ENCODE results near the gene RILPL1. TPM values are rescaled to one million over a fixed set of nuclear protein-coding genes. Genes with fewer than 3 reads are reported as not detected.
"Not testable (repeated sequence)": the region's sequence is repeated elsewhere in the genome, so short reads cannot be mapped to it uniquely, and the experiment has no call there.

Gene RILPL1
- total RNA-seq, 2 donors from 2014 or later: 2.1 to 2.6 TPM

GRCh38 chr12:123478762-123479161, 54.8 kb downstream of the RILPL1 start:
- DNase-seq (ENCODE audit: low spot score) (no peak), ATAC-seq (no peak)
- H3K27ac Mint-ChIP-seq: no peak overlapping the region
- H3K36me3 Mint-ChIP-seq: no peaks in the 10 kb centered on the region
- peaks cover 0 to 5% of the 10 kb centered on the region in 2 donors for H3K4me1 Mint-ChIP-seq (ENCODE audit: low read depth in 2 of 2)
- H3K4me3 Mint-ChIP-seq: no peak overlapping the region
- H3K27me3 Mint-ChIP-seq: no peaks in the 10 kb centered on the region
- no peaks in the 10 kb centered on the region for H3K9me3 Mint-ChIP-seq

- Mint-ChIP-seq H3K27me3 (no peaks in the 10 kb centered on the region), H3K4me3 (no peak overlapping the region), H3K36me3 (no peaks in the 10 kb centered on the region), H3K9me3 (no peaks in the 10 kb centered on the region), H3K4me1 (ENCODE audit: low read depth in 2 of 2) (peaks cover 0 to 2% of the 10 kb centered on the region in 2 donors), H3K27ac (no peak overlapping the region)
- no peak for DNase-seq (ENCODE audit: low spot score)
- ATAC-seq: no peak
Measured at GRCh38 chr12:123478069-123478468, 55.5 kb downstream of the RILPL1 start.

GRCh38 chr12:123475246-123475703, 58.2 kb downstream of the RILPL1 start:
- peaks cover 0 to 2% of the 10 kb centered on the region in 2 donors for H3K4me1 Mint-ChIP-seq (ENCODE audit: low read depth in 2 of 2)
- no peaks in the 10 kb centered on the region for H3K9me3 Mint-ChIP-seq
- H3K36me3 Mint-ChIP-seq: no peaks in the 10 kb centered on the region
- peak overlapping the region in 1 of 2 donors; percentile 32 for H3K27ac Mint-ChIP-seq
- H3K27me3 Mint-ChIP-seq: no peaks in the 10 kb centered on the region
- no peak overlapping the region for H3K4me3 Mint-ChIP-seq
- ATAC-seq (no peak), DNase-seq (ENCODE audit: low spot score) (no peak)

DNA sequence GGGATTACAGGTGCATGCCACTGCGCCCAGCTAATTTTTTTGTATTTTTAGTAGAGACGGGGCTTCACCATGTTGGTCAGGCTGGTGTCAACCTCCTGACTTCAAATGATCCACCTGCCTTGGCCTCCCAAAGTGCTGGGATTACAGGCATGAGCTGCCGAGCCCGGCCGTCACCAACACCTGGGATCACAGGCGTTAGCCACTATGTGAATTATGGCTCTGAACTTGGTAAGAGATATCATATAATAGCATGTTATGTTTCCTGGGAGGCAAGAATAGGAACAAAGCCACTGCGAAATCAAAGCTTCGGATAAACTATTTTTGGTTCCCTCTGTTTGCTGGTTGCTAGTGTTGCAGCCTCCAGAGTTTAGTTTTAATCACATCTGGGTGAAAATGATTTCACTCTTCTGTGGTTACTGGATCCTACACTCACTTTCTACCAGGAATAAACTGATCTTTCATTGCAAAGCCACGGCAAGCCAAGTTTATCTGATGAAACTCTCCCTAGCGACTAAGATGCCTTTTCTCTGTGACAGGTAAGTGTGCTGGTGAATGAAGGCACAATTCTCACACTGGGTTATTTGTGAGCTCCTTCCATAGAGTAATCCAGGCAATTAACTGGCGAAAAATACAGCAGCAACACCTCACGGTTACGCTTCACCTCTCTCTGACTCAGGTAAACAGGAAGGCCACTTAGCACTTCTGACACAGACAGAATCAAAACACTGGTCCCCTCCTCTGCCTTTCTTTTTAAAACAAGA, 58.9 kb downstream of the RILPL1 start:
- Mint-ChIP-seq H3K27ac (peak overlapping the region in 1 of 2 donors; percentile 32), H3K9me3 (no peaks in the 10 kb centered on the region), H3K4me3 (no peak overlapping the region), H3K27me3 (no peaks in the 10 kb centered on the region), H3K4me1 (ENCODE audit: low read depth in 2 of 2) (peaks cover 0 to 2% of the 10 kb centered on the region in 2 donors), H3K36me3 (no peaks in the 10 kb centered on the region)
- DNase-seq (ENCODE audit: low spot score): no peak
- ATAC-seq: no peak

DNA sequence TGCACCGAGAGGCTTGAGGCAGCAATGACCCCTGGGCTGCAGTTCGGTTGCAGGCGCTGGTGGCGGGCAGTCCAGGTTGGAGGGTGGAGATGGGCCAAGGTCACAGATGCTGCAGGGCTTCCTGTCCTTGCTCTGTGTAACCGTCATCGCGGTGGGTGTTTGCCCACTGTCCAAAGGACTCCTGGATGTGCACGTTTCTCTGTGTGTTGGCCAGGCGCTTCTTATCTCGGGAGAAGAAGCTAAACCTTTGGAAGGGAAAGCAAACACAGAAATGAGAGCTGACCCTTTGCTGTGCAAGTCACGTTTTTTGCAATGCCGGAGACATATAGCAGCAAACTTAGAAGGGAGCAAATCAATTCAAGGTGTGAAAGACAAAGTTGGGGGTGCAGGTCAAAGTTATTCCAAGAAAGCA, 61.1 kb downstream of the RILPL1 start:
- Mint-ChIP-seq H3K27ac (no peak overlapping the region), H3K36me3 (no peaks in the 10 kb centered on the region), H3K4me3 (no peak overlapping the region), H3K4me1 (ENCODE audit: low read depth in 2 of 2) (peaks cover 0 to 2% of the 10 kb centered on the region in 2 donors), H3K9me3 (no peaks in the 10 kb centered on the region), H3K27me3 (no peaks in the 10 kb centered on the region)
- ATAC-seq (no peak), DNase-seq (ENCODE audit: low spot score) (no peak)

- no peak for ATAC-seq
- H3K27ac Mint-ChIP-seq: no peak overlapping the region
- no peaks in the 10 kb centered on the region for H3K27me3 Mint-ChIP-seq
- no peaks in the 10 kb centered on the region for H3K4me1 Mint-ChIP-seq (ENCODE audit: low read depth in 2 of 2)
- no peak overlapping the region for H3K4me3 Mint-ChIP-seq
- H3K36me3 Mint-ChIP-seq: no peaks in the 10 kb centered on the region
- no peaks in the 10 kb centered on the region for H3K9me3 Mint-ChIP-seq
- no peak for DNase-seq (ENCODE audit: low spot score)
Measured at GRCh38 chr12:123471374-123472068, 62.0 kb downstream of the RILPL1 start.

- Mint-ChIP-seq H3K4me1 (ENCODE audit: low read depth in 2 of 2) (peaks cover 0 to 13% of the 10 kb centered on the region in 2 donors), H3K4me3 (no peak overlapping the region), H3K9me3 (no peaks in the 10 kb centered on the region), H3K36me3 (peaks cover 8% of the 10 kb centered on the region), H3K27me3 (no peaks in the 10 kb centered on the region), H3K27ac (no peak overlapping the region)
- no peak for DNase-seq (ENCODE audit: low spot score)
- ATAC-seq: no peak
Measured at GRCh38 chr12:123469978-123470377, 63.5 kb downstream of the RILPL1 start.

DNA sequence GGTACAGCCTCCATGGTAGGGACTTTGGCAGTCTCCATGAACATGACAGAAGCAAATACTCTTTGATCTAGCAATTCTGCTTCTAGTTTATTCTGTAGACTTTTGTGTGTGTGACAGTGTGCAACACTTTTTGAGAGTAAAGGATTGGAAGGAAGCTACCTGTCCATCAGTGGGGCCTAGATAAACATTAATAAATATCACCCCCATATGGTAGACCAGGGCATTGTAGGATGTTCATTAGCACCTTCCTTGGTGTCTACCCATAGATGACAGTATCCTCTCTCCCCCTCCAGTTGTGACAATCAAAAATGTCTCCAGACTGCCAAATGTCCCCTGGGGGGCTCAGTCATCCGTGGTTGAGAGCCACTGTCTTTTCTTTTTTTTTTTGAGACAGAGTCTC, 64.7 kb downstream of the RILPL1 start:
- Mint-ChIP-seq H3K27me3 (no peaks in the 10 kb centered on the region), H3K4me1 (ENCODE audit: low read depth in 2 of 2) (peaks cover 0 to 15% of the 10 kb centered on the region in 2 donors), H3K9me3 (no peaks in the 10 kb centered on the region), H3K36me3 (peaks cover 8% of the 10 kb centered on the region), H3K27ac (no peak overlapping the region), H3K4me3 (no peak overlapping the region)
- DNase-seq (ENCODE audit: low spot score) (no peak), ATAC-seq (no peak)

DNA sequence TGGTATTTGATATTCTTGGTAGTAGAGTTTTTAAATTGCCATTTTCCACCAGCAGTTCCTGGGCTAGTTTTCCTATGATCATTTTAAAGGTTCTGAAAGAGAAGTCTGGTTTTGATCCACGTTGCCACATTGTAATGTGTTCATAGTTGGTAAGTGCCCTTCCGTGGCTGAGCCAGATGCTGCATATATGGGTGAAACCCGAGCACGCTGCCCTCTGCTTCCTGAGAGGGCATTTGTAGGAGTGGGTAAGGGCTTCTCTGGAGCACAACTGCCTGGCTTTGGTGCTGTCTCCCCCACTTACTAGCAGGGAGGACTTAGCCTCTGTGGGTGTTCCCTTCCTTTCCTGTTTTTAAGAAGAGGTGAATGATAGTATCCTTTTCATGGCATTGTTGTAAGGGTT, 68.4 kb downstream of the RILPL1 start:
- H3K4me1 Mint-ChIP-seq (ENCODE audit: low read depth in 2 of 2): peaks cover 8 to 22% of the 10 kb centered on the region in 2 donors
- H3K27me3 Mint-ChIP-seq: no peaks in the 10 kb centered on the region
- no peak overlapping the region for H3K4me3 Mint-ChIP-seq
- DNase-seq (ENCODE audit: low spot score) (no peak), ATAC-seq (no peak)
- H3K36me3 Mint-ChIP-seq: peaks cover 13% of the 10 kb centered on the region
- H3K27ac Mint-ChIP-seq: no peak overlapping the region
- no peaks in the 10 kb centered on the region for H3K9me3 Mint-ChIP-seq

DNA sequence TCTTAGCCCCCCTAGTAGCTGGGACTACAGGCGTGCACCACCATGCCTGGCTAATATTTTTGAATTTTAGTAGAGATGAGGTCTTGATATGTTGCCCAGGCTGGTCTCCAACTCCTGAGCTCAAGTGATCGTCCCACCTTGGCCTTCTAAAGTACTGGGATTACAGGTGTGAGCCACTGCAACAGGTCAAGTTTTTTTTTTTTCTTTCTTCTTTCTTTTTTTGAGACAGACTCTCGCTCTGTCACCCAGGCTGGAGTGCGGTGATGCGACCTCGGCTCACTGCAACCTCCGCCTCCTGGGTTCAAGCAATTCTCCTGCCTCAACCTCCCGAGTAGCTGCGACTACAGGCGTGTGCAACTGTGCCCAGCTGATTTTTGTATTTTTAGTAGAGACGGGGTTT, 70.3 kb downstream of the RILPL1 start:
- not testable (repeated sequence) for H3K27me3 Mint-ChIP-seq; H3K27ac Mint-ChIP-seq; H3K4me3 Mint-ChIP-seq; ATAC-seq; DNase-seq (ENCODE audit: low spot score); H3K9me3 Mint-ChIP-seq
- peaks cover 16 to 28% of the 10 kb centered on the region in 2 donors for H3K4me1 Mint-ChIP-seq (ENCODE audit: low read depth in 2 of 2)
- H3K36me3 Mint-ChIP-seq: peaks cover 13% of the 10 kb centered on the region

GRCh38 chr12:123457980-123458779, 75.3 kb downstream of the RILPL1 start, which contains the start of gene SNRNP35:
SNRNP35 (plus strand) TSS chr12:123458139; CDS start chr12:123465541, 7,402 bp downstream.
- Mint-ChIP-seq H3K4me3 (peak within 1 kb of the TSS; percentile 97), H3K27ac (peak within 1 kb of the TSS; percentile 97 to 100), H3K27me3 (no peaks in the 10 kb centered on the region), H3K9me3 (no peaks in the 10 kb centered on the region), H3K36me3 (peaks cover 5% of the 10 kb centered on the region), H3K4me1 (ENCODE audit: low read depth in 2 of 2) (peaks cover 16 to 17% of the 10 kb centered on the region in 2 donors)
- ATAC-seq: peak; percentile 84 to 87
- DNase-seq (ENCODE audit: low spot score): peak; percentile 88

- no peak overlapping the region for H3K27ac Mint-ChIP-seq
- no peaks in the 10 kb centered on the region for H3K27me3 Mint-ChIP-seq
- peaks cover 12 to 18% of the 10 kb centered on the region in 2 donors for H3K4me1 Mint-ChIP-seq (ENCODE audit: low read depth in 2 of 2)
- no peaks in the 10 kb centered on the region for H3K9me3 Mint-ChIP-seq
- DNase-seq (ENCODE audit: low spot score) (no peak), ATAC-seq (no peak)
- no peaks in the 10 kb centered on the region for H3K36me3 Mint-ChIP-seq
- no peak overlapping the region for H3K4me3 Mint-ChIP-seq
Measured at GRCh38 chr12:123453165-123453564, 80.4 kb downstream of the RILPL1 start.

DNA sequence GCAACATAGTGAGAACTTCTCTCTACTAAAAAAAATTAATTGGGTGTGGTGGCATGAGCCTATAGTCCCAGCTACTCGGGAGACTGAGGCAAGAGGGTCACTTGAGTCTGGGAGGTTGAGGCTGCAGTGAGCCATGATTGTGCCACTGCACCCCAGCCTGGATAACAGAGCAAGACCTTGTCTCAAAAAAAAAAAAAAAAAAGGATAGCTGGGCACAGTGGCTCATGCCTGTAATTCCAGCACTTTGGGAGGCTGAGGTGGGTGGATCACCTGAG, 81.3 kb downstream of the RILPL1 start:
- Mint-ChIP-seq H3K27ac (peak overlapping the region; percentile 47 to 53), H3K4me1 (ENCODE audit: low read depth in 2 of 2) (peaks cover 18% of the 10 kb centered on the region in 2 donors)
- not testable (repeated sequence) for H3K9me3 Mint-ChIP-seq; H3K4me3 Mint-ChIP-seq; H3K27me3 Mint-ChIP-seq; DNase-seq (ENCODE audit: low spot score); H3K36me3 Mint-ChIP-seq; ATAC-seq

DNA sequence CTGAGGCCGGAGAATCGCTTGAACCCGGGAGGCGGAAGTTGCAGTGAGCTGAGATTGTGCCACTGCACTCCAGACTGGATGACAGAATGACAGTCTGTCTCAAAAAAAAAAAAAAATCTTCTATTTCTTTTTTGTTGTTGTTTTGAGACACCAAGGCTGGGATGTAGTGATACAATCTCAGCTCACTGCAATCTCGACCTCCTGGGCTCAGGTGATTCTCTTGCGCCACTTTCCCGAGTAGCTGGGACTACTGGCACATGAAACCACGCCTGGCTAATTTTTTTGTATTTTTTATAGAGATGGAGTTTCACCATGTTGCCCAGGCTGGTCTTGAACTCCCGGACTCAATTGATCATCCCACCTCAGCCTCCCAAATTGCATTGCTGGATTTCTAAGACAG, 82.9 kb downstream of the RILPL1 start:
- ATAC-seq (no peak), DNase-seq (ENCODE audit: low spot score) (no peak)
- no peaks in the 10 kb centered on the region for H3K36me3 Mint-ChIP-seq
- no peak overlapping the region for H3K4me3 Mint-ChIP-seq
- peaks cover 13 to 18% of the 10 kb centered on the region in 2 donors for H3K4me1 Mint-ChIP-seq (ENCODE audit: low read depth in 2 of 2)
- H3K27me3 Mint-ChIP-seq: no peaks in the 10 kb centered on the region
- no peaks in the 10 kb centered on the region for H3K9me3 Mint-ChIP-seq
- H3K27ac Mint-ChIP-seq: no peak overlapping the region

All from natural killer cell treated with Interleukin-12 subunit alpha and Interleukin-12 subunit beta and Interleukin-15 and Interleukin-18, amount 100 ng/mL, for 72 hours (primary cell).